ENCODE measurements around the gene OVAAL.

Gene OVAAL

DNA sequence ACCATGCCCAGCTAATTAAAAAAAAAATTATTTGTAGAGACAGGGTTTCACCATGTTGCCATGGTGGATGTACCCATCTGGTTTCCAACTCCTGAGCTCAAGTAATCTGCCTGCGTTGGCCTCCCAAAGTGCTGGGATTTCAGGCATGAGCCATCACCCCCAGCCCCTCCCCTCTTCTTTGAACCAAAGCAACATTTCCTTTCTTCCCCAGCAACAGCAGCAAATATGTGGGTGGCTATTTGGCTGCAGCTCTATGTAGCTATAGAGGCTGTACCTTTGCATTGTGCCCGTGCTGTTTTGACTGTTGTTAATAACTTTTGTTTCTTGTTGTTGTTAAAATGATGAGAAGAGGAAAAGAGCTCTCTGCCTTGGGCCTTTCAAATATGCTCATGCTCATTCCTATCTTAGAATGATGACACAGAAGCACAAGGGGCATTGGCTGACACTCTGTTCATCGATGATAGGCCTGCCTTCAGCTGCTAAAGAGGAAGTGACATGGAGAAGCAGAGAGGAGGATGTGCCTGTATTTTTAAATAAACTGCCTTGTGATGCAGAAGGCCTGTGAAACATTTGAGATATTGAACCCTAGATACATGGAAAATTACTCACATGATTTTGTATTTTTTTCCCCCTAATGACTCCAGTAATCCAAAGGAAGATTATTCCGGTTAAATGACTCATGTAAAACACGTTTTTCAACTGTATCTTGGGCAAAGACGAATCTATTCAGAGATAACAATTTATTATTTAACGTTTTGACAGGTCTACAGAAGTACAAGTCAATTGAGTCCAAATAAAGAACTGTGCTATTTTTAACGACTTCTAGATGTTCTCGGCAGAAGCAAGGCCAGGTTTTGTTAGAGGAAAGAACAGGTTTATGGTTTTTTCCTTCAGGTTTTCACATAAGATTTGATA, 52.5 kb downstream of the OVAAL start:
- no peak overlapping the region for H3K27ac ChIP-seq
- H3K4me3 ChIP-seq (ENCODE audit: low read depth, low read length): no peak overlapping the region
- DNase-seq: no peak
- H3K36me3 ChIP-seq: no peaks in the 10 kb centered on the region
- no peaks in the 10 kb centered on the region for H3K27me3 ChIP-seq (ENCODE audit: insufficient read depth, low read depth, severe bottlenecking)
- TF ChIP-seq, protein P1, sequence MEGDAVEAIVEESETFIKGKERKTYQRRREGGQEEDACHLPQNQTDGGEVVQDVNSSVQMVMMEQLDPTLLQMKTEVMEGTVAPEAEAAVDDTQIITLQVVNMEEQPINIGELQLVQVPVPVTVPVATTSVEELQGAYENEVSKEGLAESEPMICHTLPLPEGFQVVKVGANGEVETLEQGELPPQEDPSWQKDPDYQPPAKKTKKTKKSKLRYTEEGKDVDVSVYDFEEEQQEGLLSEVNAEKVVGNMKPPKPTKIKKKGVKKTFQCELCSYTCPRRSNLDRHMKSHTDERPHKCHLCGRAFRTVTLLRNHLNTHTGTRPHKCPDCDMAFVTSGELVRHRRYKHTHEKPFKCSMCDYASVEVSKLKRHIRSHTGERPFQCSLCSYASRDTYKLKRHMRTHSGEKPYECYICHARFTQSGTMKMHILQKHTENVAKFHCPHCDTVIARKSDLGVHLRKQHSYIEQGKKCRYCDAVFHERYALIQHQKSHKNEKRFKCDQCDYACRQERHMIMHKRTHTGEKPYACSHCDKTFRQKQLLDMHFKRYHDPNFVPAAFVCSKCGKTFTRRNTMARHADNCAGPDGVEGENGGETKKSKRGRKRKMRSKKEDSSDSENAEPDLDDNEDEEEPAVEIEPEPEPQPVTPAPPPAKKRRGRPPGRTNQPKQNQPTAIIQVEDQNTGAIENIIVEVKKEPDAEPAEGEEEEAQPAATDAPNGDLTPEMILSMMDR (IDR thresholded peaks at IDR 0.05; ENCODE audit: low read depth, low read length): no peak
- no peaks in the 10 kb centered on the region for H3K9me3 ChIP-seq (ENCODE audit: severe bottlenecking)

DNA sequence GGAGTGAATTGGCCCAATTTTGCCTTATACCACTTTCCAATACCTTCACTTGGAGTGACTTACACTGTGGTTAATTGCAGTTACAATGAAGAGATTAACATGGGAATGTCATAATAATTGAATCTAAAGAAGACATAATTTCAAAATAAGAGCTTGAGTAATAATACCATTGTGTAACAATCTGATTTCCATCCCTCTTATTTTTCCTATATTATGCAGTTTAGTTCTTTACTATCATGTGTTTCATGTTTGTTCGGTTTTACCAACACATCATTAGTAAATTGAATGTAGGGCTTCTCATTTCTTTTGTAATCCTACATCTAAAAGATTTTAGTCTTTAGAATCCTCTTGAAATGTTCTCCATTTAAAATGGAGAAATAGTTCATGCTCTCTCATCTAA, 53.9 kb downstream of the OVAAL start:
- H3K27ac ChIP-seq: no peak overlapping the region

DNA sequence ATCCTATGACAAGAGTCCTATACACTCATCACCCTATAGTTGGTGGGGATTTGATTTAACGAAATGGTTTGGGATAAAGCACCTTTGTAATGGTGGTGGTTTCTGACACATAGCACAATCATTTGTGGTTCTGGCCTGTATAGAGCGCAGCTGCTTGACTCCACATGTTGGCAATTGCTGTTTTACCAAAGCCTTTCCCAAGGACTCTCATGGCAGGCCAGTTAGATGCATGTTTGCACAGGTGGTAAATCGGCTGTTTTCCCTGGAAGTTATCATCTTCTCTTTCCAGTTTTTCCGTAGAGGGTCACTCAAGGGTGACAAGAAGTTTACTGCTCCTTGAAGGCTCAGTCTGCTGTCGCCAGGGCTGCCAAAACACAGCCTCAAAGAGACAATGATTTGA, 56.0 kb downstream of the OVAAL start:
- no peak for DNase-seq
- no peaks in the 10 kb centered on the region for H3K36me3 ChIP-seq
- H3K4me3 ChIP-seq (ENCODE audit: low read depth, low read length): no peak overlapping the region
- TF ChIP-seq, protein P1 (IDR thresholded peaks at IDR 0.05; ENCODE audit: low read depth, low read length): no peak
- no peaks in the 10 kb centered on the region for H3K27me3 ChIP-seq (ENCODE audit: insufficient read depth, low read depth, severe bottlenecking)
- H3K27ac ChIP-seq: no peak overlapping the region
- H3K9me3 ChIP-seq (ENCODE audit: severe bottlenecking): no peaks in the 10 kb centered on the region

More for the DNA sequence above, 53.9 kb downstream of the OVAAL start:
- Histone ChIP-seq H3K4me3 (ENCODE audit: low read depth, low read length) (no peak overlapping the region), H3K27me3 (ENCODE audit: insufficient read depth, low read depth, severe bottlenecking) (no peaks in the 10 kb centered on the region), H3K9me3 (ENCODE audit: severe bottlenecking) (no peaks in the 10 kb centered on the region), H3K36me3 (no peaks in the 10 kb centered on the region)
- DNase-seq: no peak
- TF ChIP-seq, protein P1 (IDR thresholded peaks at IDR 0.05; ENCODE audit: low read depth, low read length): no peak

GRCh38 chr1:180615493-180616290, 56.9 kb downstream of the OVAAL start:
- TF ChIP-seq, protein P1 (IDR thresholded peaks at IDR 0.05; ENCODE audit: low read depth, low read length): no peak
- Histone ChIP-seq H3K27me3 (ENCODE audit: insufficient read depth, low read depth, severe bottlenecking) (no peaks in the 10 kb centered on the region), H3K4me3 (ENCODE audit: low read depth, low read length) (no peak overlapping the region), H3K9me3 (ENCODE audit: severe bottlenecking) (no peaks in the 10 kb centered on the region), H3K36me3 (no peaks in the 10 kb centered on the region), H3K27ac (no peak overlapping the region)
- no peak for DNase-seq

Data from WERI-Rb-1 (cell line).